Neural cell (in vitro differentiated cells): ENCODE data around the gene EFEMP1.

ENCODE experiments used
- EP300 ChIP-seq: fragments of 450-650 bp; conservative IDR thresholded peaks from 2 replicates; pipeline ENCODE4 v1.6.1; 2014; ENCODE audit warnings: antibody characterized with exemption, mild to moderate bottlenecking, moderate library complexity; ENCODE audit not compliant: poor library complexity, severe bottlenecking
- EZH2 ChIP-seq: fragments of 200-600, 300-800 bp; shearing (Covaris generic), sonication (generic); IDR thresholded peaks from 2 replicates; pipeline ENCODE4 v1.6.1; 2014; ENCODE audit warnings: antibody characterized with exemption, low read length, borderline replicate concordance, mild to moderate bottlenecking; ENCODE audit not compliant: insufficient read depth, poor library complexity, severe bottlenecking
- MXI1 ChIP-seq: fragments of 450-650 bp; conservative IDR thresholded peaks from 2 replicates; pipeline ENCODE4 v1.6.1; 2014; ENCODE audit warnings: antibody characterized with exemption, mild to moderate bottlenecking; ENCODE audit not compliant: poor library complexity, severe bottlenecking
- RAD21 ChIP-seq: fragments of 450-650 bp; conservative IDR thresholded peaks from 2 replicates; pipeline ENCODE4 v1.6.1; 2014; ENCODE audit warnings: antibody characterized with exemption, mild to moderate bottlenecking, moderate library complexity
- SMC3 ChIP-seq: fragments of 450-650 bp; conservative IDR thresholded peaks from 2 replicates; pipeline ENCODE4 v1.6.1; 2014; ENCODE audit warnings: antibody characterized with exemption, mild to moderate bottlenecking, moderate library complexity; ENCODE audit not compliant: poor library complexity
- TF ChIP-seq, protein P1 (sequence below): IDR thresholded peaks from 2 replicates; pipeline ENCODE4 v1.6.1; 2012; ENCODE audit warnings: borderline replicate concordance
- TF ChIP-seq, protein P2 (sequence below): fragments of 450-650 bp; IDR thresholded peaks from 2 replicates; pipeline ENCODE4 v1.5.1; 2014; ENCODE audit warnings: antibody characterized with exemption, mild to moderate bottlenecking, moderate library complexity; ENCODE audit not compliant: poor library complexity, severe bottlenecking

DNA sequence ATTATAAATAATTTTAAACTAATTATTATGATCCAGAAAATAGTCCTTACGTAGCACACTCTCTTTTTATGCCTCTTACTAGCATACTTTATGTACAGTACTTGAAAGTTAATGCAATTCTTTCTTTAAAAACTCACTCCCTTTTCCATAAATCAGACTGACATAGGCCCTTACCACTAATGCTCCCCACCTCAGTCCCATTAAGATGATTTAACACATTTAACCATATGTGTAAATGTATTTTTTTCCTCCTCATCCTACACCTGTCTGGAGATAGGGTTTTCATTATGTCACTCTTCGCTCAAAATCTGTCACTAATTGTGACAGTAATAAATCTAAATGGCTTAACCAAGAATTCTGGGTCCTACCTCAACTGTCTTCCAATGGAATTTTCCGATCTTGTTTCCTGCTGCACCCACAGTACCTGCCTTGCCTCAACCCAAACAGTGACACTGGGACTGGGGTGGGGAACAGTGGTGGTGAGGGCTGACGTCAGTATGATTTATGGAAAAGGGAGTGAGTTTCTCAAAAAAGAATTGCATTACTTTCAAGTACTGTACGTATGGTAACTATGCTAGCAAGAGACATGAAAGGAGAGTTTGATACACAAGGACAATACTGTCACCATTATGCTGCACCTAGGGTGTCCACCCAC is 25.1 kb downstream of the EFEMP1 start:
- TF ChIP-seq, protein P1, sequence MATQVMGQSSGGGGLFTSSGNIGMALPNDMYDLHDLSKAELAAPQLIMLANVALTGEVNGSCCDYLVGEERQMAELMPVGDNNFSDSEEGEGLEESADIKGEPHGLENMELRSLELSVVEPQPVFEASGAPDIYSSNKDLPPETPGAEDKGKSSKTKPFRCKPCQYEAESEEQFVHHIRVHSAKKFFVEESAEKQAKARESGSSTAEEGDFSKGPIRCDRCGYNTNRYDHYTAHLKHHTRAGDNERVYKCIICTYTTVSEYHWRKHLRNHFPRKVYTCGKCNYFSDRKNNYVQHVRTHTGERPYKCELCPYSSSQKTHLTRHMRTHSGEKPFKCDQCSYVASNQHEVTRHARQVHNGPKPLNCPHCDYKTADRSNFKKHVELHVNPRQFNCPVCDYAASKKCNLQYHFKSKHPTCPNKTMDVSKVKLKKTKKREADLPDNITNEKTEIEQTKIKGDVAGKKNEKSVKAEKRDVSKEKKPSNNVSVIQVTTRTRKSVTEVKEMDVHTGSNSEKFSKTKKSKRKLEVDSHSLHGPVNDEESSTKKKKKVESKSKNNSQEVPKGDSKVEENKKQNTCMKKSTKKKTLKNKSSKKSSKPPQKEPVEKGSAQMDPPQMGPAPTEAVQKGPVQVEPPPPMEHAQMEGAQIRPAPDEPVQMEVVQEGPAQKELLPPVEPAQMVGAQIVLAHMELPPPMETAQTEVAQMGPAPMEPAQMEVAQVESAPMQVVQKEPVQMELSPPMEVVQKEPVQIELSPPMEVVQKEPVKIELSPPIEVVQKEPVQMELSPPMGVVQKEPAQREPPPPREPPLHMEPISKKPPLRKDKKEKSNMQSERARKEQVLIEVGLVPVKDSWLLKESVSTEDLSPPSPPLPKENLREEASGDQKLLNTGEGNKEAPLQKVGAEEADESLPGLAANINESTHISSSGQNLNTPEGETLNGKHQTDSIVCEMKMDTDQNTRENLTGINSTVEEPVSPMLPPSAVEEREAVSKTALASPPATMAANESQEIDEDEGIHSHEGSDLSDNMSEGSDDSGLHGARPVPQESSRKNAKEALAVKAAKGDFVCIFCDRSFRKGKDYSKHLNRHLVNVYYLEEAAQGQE = no peak
- TF ChIP-seq RAD21 = no peak
- no peak for TF ChIP-seq SMC3
- TF ChIP-seq EZH2 = no peak
- no peak for TF ChIP-seq EP300
- TF ChIP-seq, protein P2, sequence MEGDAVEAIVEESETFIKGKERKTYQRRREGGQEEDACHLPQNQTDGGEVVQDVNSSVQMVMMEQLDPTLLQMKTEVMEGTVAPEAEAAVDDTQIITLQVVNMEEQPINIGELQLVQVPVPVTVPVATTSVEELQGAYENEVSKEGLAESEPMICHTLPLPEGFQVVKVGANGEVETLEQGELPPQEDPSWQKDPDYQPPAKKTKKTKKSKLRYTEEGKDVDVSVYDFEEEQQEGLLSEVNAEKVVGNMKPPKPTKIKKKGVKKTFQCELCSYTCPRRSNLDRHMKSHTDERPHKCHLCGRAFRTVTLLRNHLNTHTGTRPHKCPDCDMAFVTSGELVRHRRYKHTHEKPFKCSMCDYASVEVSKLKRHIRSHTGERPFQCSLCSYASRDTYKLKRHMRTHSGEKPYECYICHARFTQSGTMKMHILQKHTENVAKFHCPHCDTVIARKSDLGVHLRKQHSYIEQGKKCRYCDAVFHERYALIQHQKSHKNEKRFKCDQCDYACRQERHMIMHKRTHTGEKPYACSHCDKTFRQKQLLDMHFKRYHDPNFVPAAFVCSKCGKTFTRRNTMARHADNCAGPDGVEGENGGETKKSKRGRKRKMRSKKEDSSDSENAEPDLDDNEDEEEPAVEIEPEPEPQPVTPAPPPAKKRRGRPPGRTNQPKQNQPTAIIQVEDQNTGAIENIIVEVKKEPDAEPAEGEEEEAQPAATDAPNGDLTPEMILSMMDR = no peak
- TF ChIP-seq MXI1 = no peak
